ENCODE results near the gene RGS6.

Gene RGS6

GRCh38 chr14:72292689-72293024 is 360.4 kb downstream of the RGS6 start:
- H3K4me1 Mint-ChIP-seq (ENCODE audit: low read depth): no peaks in the 10 kb centered on the region
- peaks cover 1% of the 10 kb centered on the region for H3K27me3 Mint-ChIP-seq
- no peak overlapping the region for H3K27ac Mint-ChIP-seq
- H3K4me3 Mint-ChIP-seq: no peak overlapping the region
- H3K36me3 Mint-ChIP-seq (ENCODE audit: low read depth): no peaks in the 10 kb centered on the region
- intact Hi-C loops (cut with micrococcal nuclease): loop anchor here (10.0 kb wide), 2 partner anchors 188 to 268 kb away; no protein-coding TSS in a partner anchor
- no peaks in the 10 kb centered on the region for H3K9me3 Mint-ChIP-seq

- no peaks in the 10 kb centered on the region for H3K4me1 Mint-ChIP-seq (ENCODE audit: low read depth)
- no peaks in the 10 kb centered on the region for H3K36me3 Mint-ChIP-seq (ENCODE audit: low read depth)
- H3K4me3 Mint-ChIP-seq: no peak overlapping the region
- H3K9me3 Mint-ChIP-seq: peaks cover 20% of the 10 kb centered on the region
- intact Hi-C loops (cut with micrococcal nuclease): no loop called here
- no peaks in the 10 kb centered on the region for H3K27me3 Mint-ChIP-seq
- no peak overlapping the region for H3K27ac Mint-ChIP-seq
These were observed 369.1 kb downstream of the RGS6 start for GRCh38 chr14:72301352-72301751.

GRCh38 chr14:72303930-72304329 is 371.7 kb downstream of the RGS6 start:
- H3K27me3 Mint-ChIP-seq: no peaks in the 10 kb centered on the region
- peaks cover 24% of the 10 kb centered on the region for H3K9me3 Mint-ChIP-seq
- H3K36me3 Mint-ChIP-seq (ENCODE audit: low read depth): no peaks in the 10 kb centered on the region
- intact Hi-C loops (cut with micrococcal nuclease): no loop called here
- H3K27ac Mint-ChIP-seq: no peak overlapping the region
- no peaks in the 10 kb centered on the region for H3K4me1 Mint-ChIP-seq (ENCODE audit: low read depth)
- H3K4me3 Mint-ChIP-seq: no peak overlapping the region

- no peak overlapping the region for H3K4me3 Mint-ChIP-seq
- H3K36me3 Mint-ChIP-seq (ENCODE audit: low read depth): no peaks in the 10 kb centered on the region
- no peaks in the 10 kb centered on the region for H3K27me3 Mint-ChIP-seq
- intact Hi-C loops (cut with micrococcal nuclease): no loop called here
- no peaks in the 10 kb centered on the region for H3K4me1 Mint-ChIP-seq (ENCODE audit: low read depth)
- H3K9me3 Mint-ChIP-seq: peaks cover 17% of the 10 kb centered on the region
- H3K27ac Mint-ChIP-seq: no peak overlapping the region
These were observed 373.3 kb downstream of the RGS6 start for GRCh38 chr14:72305561-72305960.

GRCh38 chr14:72308967-72309485 is 376.8 kb downstream of the RGS6 start:
- Mint-ChIP-seq H3K9me3 (peaks cover 17% of the 10 kb centered on the region), H3K4me1 (ENCODE audit: low read depth) (no peaks in the 10 kb centered on the region), H3K36me3 (ENCODE audit: low read depth) (no peaks in the 10 kb centered on the region), H3K4me3 (no peak overlapping the region), H3K27me3 (peaks cover under 1% of the 10 kb centered on the region), H3K27ac (no peak overlapping the region)
- intact Hi-C loops (cut with micrococcal nuclease): no loop called here

- Mint-ChIP-seq H3K9me3 (peaks cover 7% of the 10 kb centered on the region), H3K27ac (no peak overlapping the region), H3K4me1 (ENCODE audit: low read depth) (no peaks in the 10 kb centered on the region), H3K4me3 (no peak overlapping the region), H3K36me3 (ENCODE audit: low read depth) (no peaks in the 10 kb centered on the region), H3K27me3 (peaks cover 2% of the 10 kb centered on the region)
- intact Hi-C loops (cut with micrococcal nuclease): no loop called here
These were observed 378.9 kb downstream of the RGS6 start for GRCh38 chr14:72311116-72311515.

GRCh38 chr14:72311516-72311915 is 379.3 kb downstream of the RGS6 start:
- H3K27me3 Mint-ChIP-seq: peaks cover 2% of the 10 kb centered on the region
- intact Hi-C loops (cut with micrococcal nuclease): no loop called here
- no peak overlapping the region for H3K4me3 Mint-ChIP-seq
- H3K27ac Mint-ChIP-seq: no peak overlapping the region
- no peaks in the 10 kb centered on the region for H3K36me3 Mint-ChIP-seq (ENCODE audit: low read depth)
- peaks cover 3% of the 10 kb centered on the region for H3K9me3 Mint-ChIP-seq
- no peaks in the 10 kb centered on the region for H3K4me1 Mint-ChIP-seq (ENCODE audit: low read depth)

GRCh38 chr14:72314808-72315435 is 382.7 kb downstream of the RGS6 start:
- H3K4me1 Mint-ChIP-seq (ENCODE audit: low read depth): no peaks in the 10 kb centered on the region

GRCh38 chr14:72315714-72316113 is 383.5 kb downstream of the RGS6 start:
- H3K27me3 Mint-ChIP-seq: peaks cover 2% of the 10 kb centered on the region
- intact Hi-C loops (cut with micrococcal nuclease): no loop called here
- H3K4me1 Mint-ChIP-seq (ENCODE audit: low read depth): no peaks in the 10 kb centered on the region
- H3K27ac Mint-ChIP-seq: no peak overlapping the region
- H3K36me3 Mint-ChIP-seq (ENCODE audit: low read depth): no peaks in the 10 kb centered on the region
- H3K4me3 Mint-ChIP-seq: no peak overlapping the region
- H3K9me3 Mint-ChIP-seq: no peaks in the 10 kb centered on the region

More at GRCh38 chr14:72314808-72315435, 382.7 kb downstream of the RGS6 start:
- H3K9me3 Mint-ChIP-seq: no peaks in the 10 kb centered on the region
- no peaks in the 10 kb centered on the region for H3K36me3 Mint-ChIP-seq (ENCODE audit: low read depth)
- no peak overlapping the region for H3K27ac Mint-ChIP-seq
- H3K4me3 Mint-ChIP-seq: no peak overlapping the region
- intact Hi-C loops (cut with micrococcal nuclease): no loop called here
- H3K27me3 Mint-ChIP-seq: peaks cover 2% of the 10 kb centered on the region

GRCh38 chr14:72318648-72319047 is 386.4 kb downstream of the RGS6 start:
- Mint-ChIP-seq H3K27me3 (peaks cover 2% of the 10 kb centered on the region), H3K4me1 (ENCODE audit: low read depth) (no peaks in the 10 kb centered on the region), H3K9me3 (no peaks in the 10 kb centered on the region), H3K4me3 (no peak overlapping the region), H3K36me3 (ENCODE audit: low read depth) (no peaks in the 10 kb centered on the region), H3K27ac (no peak overlapping the region)
- intact Hi-C loops (cut with micrococcal nuclease): no loop called here

- Mint-ChIP-seq H3K27ac (no peak overlapping the region), H3K27me3 (peaks cover 1% of the 10 kb centered on the region), H3K4me3 (no peak overlapping the region), H3K9me3 (no peaks in the 10 kb centered on the region), H3K36me3 (ENCODE audit: low read depth) (no peaks in the 10 kb centered on the region), H3K4me1 (ENCODE audit: low read depth) (no peaks in the 10 kb centered on the region)
- intact Hi-C loops (cut with micrococcal nuclease): no loop called here
These were observed 399.8 kb downstream of the RGS6 start for GRCh38 chr14:72332046-72332445.

- no peaks in the 10 kb centered on the region for H3K9me3 Mint-ChIP-seq
- no peaks in the 10 kb centered on the region for H3K4me1 Mint-ChIP-seq (ENCODE audit: low read depth)
- no peak overlapping the region for H3K27ac Mint-ChIP-seq
- no peak overlapping the region for H3K4me3 Mint-ChIP-seq
- intact Hi-C loops (cut with micrococcal nuclease): no loop called here
- peaks cover 1% of the 10 kb centered on the region for H3K27me3 Mint-ChIP-seq
- H3K36me3 Mint-ChIP-seq (ENCODE audit: low read depth): no peaks in the 10 kb centered on the region
These were observed 400.6 kb downstream of the RGS6 start for GRCh38 chr14:72332871-72333270.

- H3K27ac Mint-ChIP-seq: no peak overlapping the region
These were observed 401.1 kb downstream of the RGS6 start for GRCh38 chr14:72333357-72333756.

GRCh38 chr14:72336311-72336980 is 404.2 kb downstream of the RGS6 start:
- H3K4me3 Mint-ChIP-seq: no peak overlapping the region
- H3K27me3 Mint-ChIP-seq: peaks cover 1% of the 10 kb centered on the region
- intact Hi-C loops (cut with micrococcal nuclease): no loop called here

More at GRCh38 chr14:72333357-72333756, 401.1 kb downstream of the RGS6 start:
- intact Hi-C loops (cut with micrococcal nuclease): no loop called here
- H3K9me3 Mint-ChIP-seq: no peaks in the 10 kb centered on the region
- no peak overlapping the region for H3K4me3 Mint-ChIP-seq
- H3K27me3 Mint-ChIP-seq: peaks cover 1% of the 10 kb centered on the region
- no peaks in the 10 kb centered on the region for H3K4me1 Mint-ChIP-seq (ENCODE audit: low read depth)
- H3K36me3 Mint-ChIP-seq (ENCODE audit: low read depth): no peaks in the 10 kb centered on the region

More at GRCh38 chr14:72336311-72336980, 404.2 kb downstream of the RGS6 start:
- H3K27ac Mint-ChIP-seq: no peak overlapping the region
- no peaks in the 10 kb centered on the region for H3K9me3 Mint-ChIP-seq
- no peaks in the 10 kb centered on the region for H3K4me1 Mint-ChIP-seq (ENCODE audit: low read depth)
- no peaks in the 10 kb centered on the region for H3K36me3 Mint-ChIP-seq (ENCODE audit: low read depth)
